Esophagus muscularis mucosa (tissue), 4 donors: ENCODE results near the gene CACNG7. TPM values are rescaled to one million over a fixed set of nuclear protein-coding genes. Genes with fewer than 3 reads are reported as not detected.

Experiments used
- DNase-seq: peaks from one replicate; pipeline ENCODE4 v3.0.0-alpha.2; 2017; ENCODE audit errors: extremely low spot score
- H3K27ac ChIP-seq, 4 donors: fragments of 200-600 bp; sonication (generic); replicated peaks in 1 of 4; 1 replicate in 3 of 4; 2 replicates in 1 of 4; pipeline ENCODE4 v1.5.1; 2016 to 2019; ENCODE audit warnings: mild to moderate bottlenecking in 1 of 4
- H3K27me3 ChIP-seq, 4 donors: fragments of 200-600 bp; sonication (generic); one replicate each; pipeline versions ENCODE4 v1.5.1 to v1.6.0; 2016 to 2019
- H3K36me3 ChIP-seq, 4 donors: fragments of 200-600 bp; sonication (generic); one replicate each; pipeline ENCODE4 v1.5.1; 2016 to 2019
- H3K4me1 ChIP-seq, 4 donors: fragments of 200-600 bp; sonication (generic); one replicate each; pipeline ENCODE4 v1.5.1; 2016 to 2019
- H3K4me3 ChIP-seq, 4 donors: fragments of 200-600 bp; sonication (generic); 1 replicate in 2 of 4; 2 replicates in 2 of 4; pipeline ENCODE4 v1.5.1; 2016 to 2019; ENCODE audit warnings: mild to moderate bottlenecking in 4 of 4, moderate library complexity in 1 of 4
- H3K9me3 ChIP-seq, 4 donors: fragments of 200-600 bp; sonication (generic); 1 replicate in 3 of 4; 2 replicates in 1 of 4; pipeline ENCODE4 v1.5.1; 2016 to 2019
- CTCF ChIP-seq, 3 experiments: fragments of 200-600 bp in 2 of 3; fragments of 450-650 bp in 1 of 3; sonication (generic) in 2 of 3; IDR thresholded peaks; one replicate each; pipeline ENCODE4 v1.5.1; 2017 to 2019; ENCODE audit warnings: antibody characterized with exemption in 3 of 3, mild to moderate bottlenecking in 2 of 3, moderate library complexity in 1 of 3
- EP300 ChIP-seq: sonication (generic); formaldehyde crosslinking; IDR thresholded peaks from one replicate; pipeline ENCODE4 v1.6.1; 2017; ENCODE audit warnings: antibody characterized with exemption
- POLR2A ChIP-seq: fragments of 450-650 bp; IDR thresholded peaks from one replicate; pipeline ENCODE4 v1.6.1; 2017; ENCODE audit warnings: antibody characterized with exemption, moderate library complexity, mild to moderate bottlenecking, low read depth
- POLR2AphosphoS5 ChIP-seq, 2 donors: sonication (generic); formaldehyde crosslinking; IDR thresholded peaks; one replicate each; pipeline ENCODE4 v1.6.1; 2017; ENCODE audit warnings: antibody characterized with exemption in 2 of 2
- WGBS: methylation state at CpG from one replicate; pipeline ENCODE4 v1.1.5; 2018; 5-methylcytosine and 5-hydroxymethylcytosine counted together
- intact Hi-C: fragments of 100-400 bp; cut with DNase I; formaldehyde crosslinking; loops from one replicate; pipeline ENCODE4 v1.15.1; 2023
- total RNA-seq, 4 donors: library from RNA; depleted of rRNA; stranded (reverse); fragments of >200 nt; gene quantifications; one replicate each; pipeline versions ENCODE4 v1.1.0 to v1.2.1, GENCODE V29; 2016

CACNG7 gene
- total RNA-seq, 4 donors from 2014 or later = under 0.01 to 1.2 TPM; not detected in 2

GRCh38 chr19:53878776-53879139, 30.3 kb upstream of the CACNG7 start:
- H3K27me3 ChIP-seq = peaks cover 4 to 43% (median 24%) of the 10 kb centered on the region in 4 donors
- H3K9me3 ChIP-seq = no peaks in the 10 kb centered on the region

DNA sequence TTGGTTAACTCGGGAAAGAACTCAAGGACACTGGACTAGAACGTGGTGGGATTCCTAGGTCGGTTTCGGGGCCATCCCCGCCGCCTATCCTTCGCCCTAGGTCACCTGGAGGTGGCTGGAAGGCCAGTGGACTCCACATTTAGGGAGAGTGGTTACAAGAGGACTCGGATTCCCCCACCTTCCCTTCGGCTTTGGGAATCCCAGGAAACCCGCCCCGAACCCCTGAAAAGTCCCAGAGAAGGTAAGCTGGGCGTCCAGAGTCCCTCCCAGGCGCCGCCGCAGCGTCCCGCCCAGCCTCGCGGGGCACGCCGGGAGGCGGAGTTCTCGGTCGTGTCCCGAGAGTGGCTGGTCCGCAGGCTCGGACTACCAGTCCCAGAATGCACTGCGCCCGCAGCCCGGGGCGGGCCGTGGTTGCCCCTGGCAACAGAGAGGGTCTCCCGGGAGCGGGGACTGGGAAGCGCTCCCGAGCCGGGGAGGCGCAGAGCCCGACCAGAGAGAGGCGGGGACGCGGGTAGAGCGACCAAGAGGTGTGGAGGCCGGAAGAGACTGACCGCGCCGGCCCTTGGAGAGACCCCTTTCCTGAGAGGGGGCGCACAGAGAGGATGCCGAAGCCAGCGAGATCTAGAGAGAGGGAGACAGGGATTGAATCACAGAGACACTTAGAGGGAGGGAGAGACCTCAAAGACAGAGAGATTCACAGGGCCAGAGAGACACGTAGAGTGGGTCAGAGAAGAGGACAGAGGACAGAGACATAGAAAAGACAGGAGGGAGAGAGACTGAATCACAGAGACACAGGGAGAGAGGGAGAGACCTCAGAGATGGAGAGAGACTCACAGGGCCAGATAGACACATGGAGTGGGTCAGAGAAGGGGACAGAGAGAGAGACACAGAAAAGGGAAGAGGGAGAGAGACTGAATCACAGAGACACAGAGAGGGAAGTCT, 29.7 kb upstream of the CACNG7 start:
- Histone ChIP-seq H3K36me3 (peaks cover 5 to 24% (median 18%) of the 10 kb centered on the region in 4 donors), H3K4me1 (peaks cover 28 to 72% (median 54%) of the 10 kb centered on the region in 4 donors), H3K4me3 (peak overlapping the region; percentile 49 to 62 (median 52)), H3K27ac (no peak overlapping the region), H3K9me3 (no peaks in the 10 kb centered on the region), H3K27me3 (peaks cover 4 to 50% (median 30%) of the 10 kb centered on the region in 4 donors)
- intact Hi-C loops = loop anchor here (5.0 to 10.0 kb wide), 2 partner anchors 32 to 225 kb away; partner anchors contain the start of genes NDUFA3 and OSCAR
- 2% methylated on average over 21 of the region's 51 CpGs for WGBS
- DNase-seq = peak; percentile 96
- peak; percentile 42 to 86 for TF ChIP-seq POLR2AphosphoS5 (IDR thresholded peaks at IDR 0.05)
- no peak for TF ChIP-seq EP300
- TF ChIP-seq CTCF (IDR thresholded peaks at IDR 0.05) = peak in 1 of 3 experiments; percentile 8
- TF ChIP-seq POLR2A = no peak

More at GRCh38 chr19:53878776-53879139, 30.3 kb upstream of the CACNG7 start:
- Histone ChIP-seq H3K36me3 (peaks cover 12 to 31% (median 25%) of the 10 kb centered on the region in 4 donors), H3K4me3 (peak overlapping the region; percentile 49 to 62 (median 52)), H3K4me1 (peaks cover 31 to 78% (median 60%) of the 10 kb centered on the region in 4 donors), H3K27ac (no peak overlapping the region)
- 50% methylated on average over 12 of the region's 12 CpGs for WGBS
- intact Hi-C loops = loop anchor here (10.0 kb wide), 1 partner anchor 226 kb away; the partner anchor contains the start of genes NDUFA3 and OSCAR
- DNase-seq = no peak
- no peak for TF ChIP-seq POLR2AphosphoS5 (IDR thresholded peaks at IDR 0.05)
- no peak for TF ChIP-seq POLR2A
- no peak for TF ChIP-seq CTCF (IDR thresholded peaks at IDR 0.05)
- no peak for TF ChIP-seq EP300

- Histone ChIP-seq H3K36me3 (peaks cover 0 to 10% (median 6%) of the 10 kb centered on the region in 4 donors), H3K4me1 (peaks cover 22 to 57% (median 40%) of the 10 kb centered on the region in 4 donors), H3K27me3 (peaks cover 4 to 60% (median 31%) of the 10 kb centered on the region in 4 donors), H3K9me3 (no peaks in the 10 kb centered on the region), H3K4me3 (peak overlapping the region in 1 of 4 donors; percentile 35), H3K27ac (no peak overlapping the region)
- TF ChIP-seq CTCF (IDR thresholded peaks at IDR 0.05) = no peak
- TF ChIP-seq POLR2A = no peak
- no peak for TF ChIP-seq EP300
- no peak for TF ChIP-seq POLR2AphosphoS5 (IDR thresholded peaks at IDR 0.05)
- intact Hi-C loops = loop anchor here (5.0 kb wide), 1 partner anchor 34 kb away; no protein-coding TSS in a partner anchor
- DNase-seq = no peak
- 35% methylated on average over 6 of the region's 6 CpGs for WGBS
These were observed 28.2 kb upstream of the CACNG7 start for GRCh38 chr19:53880711-53881481.

DNA sequence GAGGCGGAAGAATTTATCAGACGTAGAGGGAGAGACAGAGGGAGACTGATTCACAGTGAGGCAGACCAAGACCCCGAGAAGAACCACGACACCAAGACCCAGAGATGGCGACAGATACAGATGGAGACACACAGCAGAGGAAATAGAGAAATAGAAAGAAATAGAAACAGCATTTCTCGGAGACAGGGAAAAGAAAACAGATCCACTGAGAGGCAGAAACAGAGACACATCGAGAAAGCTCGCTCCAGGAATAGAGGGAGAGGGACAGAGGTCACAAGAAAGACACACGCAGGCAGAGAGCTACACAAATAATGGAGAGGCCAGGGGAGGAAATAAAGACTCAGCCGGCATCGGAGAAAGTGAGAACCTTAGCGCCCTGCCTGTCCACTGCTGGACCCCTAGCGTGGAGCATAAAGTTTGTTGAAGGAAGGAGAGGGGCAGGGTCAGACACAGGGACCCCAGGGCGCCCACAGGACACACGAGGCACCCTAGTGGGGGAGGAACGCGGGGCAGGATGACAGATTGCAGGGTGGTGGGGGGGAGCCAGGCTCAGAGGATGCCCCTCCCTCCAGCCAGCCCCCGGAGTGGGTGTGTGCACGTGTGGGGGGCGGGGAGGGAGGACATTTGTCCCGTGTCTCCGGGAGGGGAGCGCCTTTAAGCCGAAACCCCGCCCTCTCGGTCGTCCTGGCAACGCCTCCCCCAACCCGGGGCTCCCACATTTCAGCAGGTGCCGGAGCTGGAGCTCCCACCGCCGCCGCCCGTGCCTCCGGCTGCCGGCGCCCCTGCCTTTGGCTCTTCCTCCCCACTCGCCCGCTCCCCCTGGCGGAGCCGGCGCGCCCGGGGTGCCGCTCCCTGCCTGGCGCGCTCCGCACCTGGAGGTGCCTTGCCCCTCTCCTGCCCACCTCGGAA, 27.3 kb upstream of the CACNG7 start, which contains the start of gene PRKCG:
Gene PRKCG (plus strand): TSS at position 716 of the 909 bp plus-strand sequence. CDS start 298 bp downstream, outside the sequence.
- peaks cover 0 to 3% (median 0%) of the 10 kb centered on the region in 4 donors for H3K36me3 ChIP-seq
- H3K9me3 ChIP-seq = no peaks in the 10 kb centered on the region
- intact Hi-C loops = loop anchor here (5.0 kb wide), 1 partner anchor 34 kb away; no protein-coding TSS in a partner anchor
- H3K4me3 ChIP-seq = peak within 1 kb of the TSS; percentile 35 to 51 (median 38)
- 4% methylated on average over 36 of the region's 49 CpGs for WGBS
- H3K4me1 ChIP-seq = peaks cover 22 to 49% (median 39%) of the 10 kb centered on the region in 4 donors
- no peak for DNase-seq
- peaks cover 4 to 63% (median 31%) of the 10 kb centered on the region in 4 donors for H3K27me3 ChIP-seq
- TF ChIP-seq POLR2A (no peak), CTCF (IDR thresholded peaks at IDR 0.05) (peak; percentile 47 to 62 (median 50))
- no peak within 1 kb of the TSS for H3K27ac ChIP-seq
